Measurements from ENCODE around the gene POLD2. TPM values are rescaled to one million over a fixed set of nuclear protein-coding genes. Genes with fewer than 3 reads are reported as not detected.

The POLD2 gene
- total RNA-seq, 1 donor from 2014 or later, result 48.3 TPM

DNA sequence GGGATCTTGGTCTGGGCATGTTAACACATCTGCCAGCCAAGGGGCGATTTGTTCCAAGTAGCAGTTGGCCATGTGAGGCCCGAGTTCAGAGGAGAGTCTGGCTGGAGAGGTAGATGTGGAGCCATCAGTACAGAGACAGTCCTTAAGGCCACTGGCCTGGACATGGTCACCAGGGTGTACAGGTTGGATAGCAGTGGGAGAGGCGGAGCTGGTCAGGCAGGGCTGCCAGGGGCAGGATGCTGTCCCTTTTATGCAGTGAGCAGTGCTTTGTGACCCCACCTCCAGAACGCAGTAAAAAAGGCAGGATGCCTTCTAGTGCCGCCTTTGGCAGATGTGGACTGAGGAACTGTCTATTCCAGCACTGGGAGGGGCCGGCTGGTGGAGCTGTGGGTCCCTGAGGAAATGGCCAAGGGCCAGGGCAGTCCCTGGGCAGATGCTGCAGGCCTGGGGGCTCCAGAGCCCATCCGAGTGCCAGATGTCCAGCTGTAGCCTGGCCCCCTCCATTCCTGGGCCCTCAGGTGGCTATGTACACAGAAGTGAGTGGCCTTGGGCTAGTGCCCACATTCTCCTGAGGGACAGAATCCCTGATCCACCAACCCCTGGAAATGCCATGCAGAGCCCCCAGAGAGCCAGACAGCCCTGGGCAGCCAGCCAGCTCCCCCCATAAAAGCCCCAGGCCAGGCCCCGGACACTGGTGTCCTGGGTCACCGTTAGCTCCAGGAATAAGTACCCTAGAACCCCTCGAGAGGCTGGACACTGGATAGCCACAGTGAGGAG is 34.9 kb upstream of the POLD2 start:
- Histone ChIP-seq H3K9me3 (no peaks in the 10 kb centered on the region), H3K27ac (no peak overlapping the region), H3K4me1 (no peaks in the 10 kb centered on the region), H3K4me3 (no peak overlapping the region), H3K36me3 (no peaks in the 10 kb centered on the region), H3K27me3 (ENCODE audit: low read depth) (no peaks in the 10 kb centered on the region)
- TF ChIP-seq, protein P1, sequence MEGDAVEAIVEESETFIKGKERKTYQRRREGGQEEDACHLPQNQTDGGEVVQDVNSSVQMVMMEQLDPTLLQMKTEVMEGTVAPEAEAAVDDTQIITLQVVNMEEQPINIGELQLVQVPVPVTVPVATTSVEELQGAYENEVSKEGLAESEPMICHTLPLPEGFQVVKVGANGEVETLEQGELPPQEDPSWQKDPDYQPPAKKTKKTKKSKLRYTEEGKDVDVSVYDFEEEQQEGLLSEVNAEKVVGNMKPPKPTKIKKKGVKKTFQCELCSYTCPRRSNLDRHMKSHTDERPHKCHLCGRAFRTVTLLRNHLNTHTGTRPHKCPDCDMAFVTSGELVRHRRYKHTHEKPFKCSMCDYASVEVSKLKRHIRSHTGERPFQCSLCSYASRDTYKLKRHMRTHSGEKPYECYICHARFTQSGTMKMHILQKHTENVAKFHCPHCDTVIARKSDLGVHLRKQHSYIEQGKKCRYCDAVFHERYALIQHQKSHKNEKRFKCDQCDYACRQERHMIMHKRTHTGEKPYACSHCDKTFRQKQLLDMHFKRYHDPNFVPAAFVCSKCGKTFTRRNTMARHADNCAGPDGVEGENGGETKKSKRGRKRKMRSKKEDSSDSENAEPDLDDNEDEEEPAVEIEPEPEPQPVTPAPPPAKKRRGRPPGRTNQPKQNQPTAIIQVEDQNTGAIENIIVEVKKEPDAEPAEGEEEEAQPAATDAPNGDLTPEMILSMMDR (IDR thresholded peaks at IDR 0.05), result no peak
- DNase-seq (no peak), ATAC-seq (no peak)
- intact Hi-C loops (cut with DNase I), result no loop called here

DNA sequence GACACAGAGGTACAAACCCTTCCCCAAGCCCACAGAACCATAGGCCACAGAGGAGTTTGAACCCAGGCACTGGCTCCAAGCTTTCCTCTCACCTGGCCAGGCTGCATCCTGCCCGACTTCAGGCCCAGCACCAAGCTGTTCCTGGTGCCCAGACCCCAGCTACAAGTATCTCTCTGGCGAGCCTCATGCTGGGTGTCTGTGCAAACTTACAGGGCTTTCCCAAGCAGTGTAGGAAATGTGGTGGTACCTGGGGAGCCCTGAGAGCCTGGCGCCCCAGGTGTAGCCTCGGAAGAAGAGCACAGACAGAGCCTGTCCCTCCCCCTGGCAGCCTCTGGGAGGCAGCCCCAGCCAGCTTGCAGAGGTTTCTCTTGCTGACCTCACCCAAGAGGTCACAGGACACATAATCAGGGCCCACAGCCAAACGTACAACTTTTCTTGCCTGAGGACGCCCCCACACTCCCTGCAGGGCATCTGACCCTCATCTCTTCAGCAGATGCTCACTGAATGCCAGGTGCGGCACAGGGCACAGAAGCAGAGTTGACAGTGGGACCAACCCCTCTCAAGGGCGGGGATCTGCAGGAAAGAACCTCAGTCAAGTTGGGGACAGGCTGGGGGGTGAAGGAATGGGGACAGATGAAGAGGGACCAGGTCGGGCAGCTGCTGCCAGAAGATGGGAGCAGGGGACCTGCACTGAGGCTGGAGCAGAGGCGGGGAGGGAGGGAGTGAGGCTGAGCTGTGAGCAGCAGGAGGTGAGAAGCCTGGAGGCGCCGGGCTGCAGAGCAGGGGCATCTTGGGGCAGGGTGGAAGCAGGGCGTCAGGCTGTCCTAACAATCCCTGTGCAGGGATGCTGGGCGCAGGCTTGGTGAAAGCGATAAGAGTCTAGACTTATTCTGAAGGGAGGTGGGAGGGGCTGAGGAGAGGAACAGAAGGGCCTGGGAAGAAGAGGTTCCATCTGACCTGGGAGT is 34.0 kb upstream of the POLD2 start:
- DNase-seq, result no peak
- ATAC-seq, result no peak
- H3K4me3 ChIP-seq, result no peak overlapping the region
- H3K4me1 ChIP-seq, result no peaks in the 10 kb centered on the region
- H3K9me3 ChIP-seq, result no peaks in the 10 kb centered on the region
- intact Hi-C loops (cut with DNase I), result no loop called here
- no peaks in the 10 kb centered on the region for H3K36me3 ChIP-seq
- no peak overlapping the region for H3K27ac ChIP-seq
- TF ChIP-seq, protein P1 (IDR thresholded peaks at IDR 0.05), result no peak
- no peaks in the 10 kb centered on the region for H3K27me3 ChIP-seq (ENCODE audit: low read depth)

GRCh38 chr7:44156453-44157010 is 33.2 kb upstream of the POLD2 start:
- intact Hi-C loops (cut with DNase I), result no loop called here
- TF ChIP-seq, protein P1 (IDR thresholded peaks at IDR 0.05), result no peak
- DNase-seq, result no peak

GRCh38 chr7:44155191-44156185 is 32.1 kb upstream of the POLD2 start:
- ATAC-seq, result no peak
- H3K9me3 ChIP-seq, result no peaks in the 10 kb centered on the region
- no peaks in the 10 kb centered on the region for H3K36me3 ChIP-seq
- no peak overlapping the region for H3K4me3 ChIP-seq
- DNase-seq, result no peak
- H3K27ac ChIP-seq, result no peak overlapping the region
- no peaks in the 10 kb centered on the region for H3K4me1 ChIP-seq
- H3K27me3 ChIP-seq (ENCODE audit: low read depth), result no peaks in the 10 kb centered on the region
- TF ChIP-seq, protein P1 (IDR thresholded peaks at IDR 0.05), result no peak
- intact Hi-C loops (cut with DNase I), result no loop called here

More at GRCh38 chr7:44156453-44157010, 33.2 kb upstream of the POLD2 start:
- Histone ChIP-seq H3K27ac (no peak overlapping the region), H3K27me3 (ENCODE audit: low read depth) (no peaks in the 10 kb centered on the region), H3K4me1 (no peaks in the 10 kb centered on the region), H3K4me3 (no peak overlapping the region), H3K36me3 (no peaks in the 10 kb centered on the region), H3K9me3 (no peaks in the 10 kb centered on the region)
- ATAC-seq, result no peak
